Activated CD8-positive, alpha-beta memory T cell treated with anti-CD3 and anti-CD28 coated beads, Interleukin-2, amount 50 U/mL, for 4 hours (primary cell): ENCODE results near the gene ACAA1.
A peak's percentile ranks its signal among the peaks of the same experiment; 100 is the strongest.

Source experiments
- DNase-seq: peaks from one replicate; pipeline ENCODE4 v3.0.0-alpha.2; 2020

The ACAA1 gene

GRCh38 chr3:38133557-38134405 lies 3.1 kb downstream of the ACAA1 start:
- no peak for DNase-seq

DNA sequence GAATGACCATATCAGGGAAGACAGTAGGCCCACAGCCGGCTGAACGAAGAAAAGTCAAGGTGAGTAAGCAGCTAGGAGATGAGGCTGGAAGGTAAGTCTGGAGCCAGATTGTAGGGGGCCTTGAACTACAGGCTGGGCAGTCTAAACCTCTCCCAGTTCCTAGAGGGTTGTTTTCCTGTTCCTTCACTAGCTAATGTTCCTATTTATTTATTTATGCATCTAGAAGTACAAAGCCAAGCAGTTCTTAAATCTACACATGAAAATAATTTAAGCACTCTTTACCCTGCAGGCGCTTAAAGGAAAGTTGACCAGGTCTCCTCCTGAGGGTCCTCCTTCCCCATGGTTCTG lies 3.7 kb downstream of the ACAA1 start:
- no peak for DNase-seq

DNA sequence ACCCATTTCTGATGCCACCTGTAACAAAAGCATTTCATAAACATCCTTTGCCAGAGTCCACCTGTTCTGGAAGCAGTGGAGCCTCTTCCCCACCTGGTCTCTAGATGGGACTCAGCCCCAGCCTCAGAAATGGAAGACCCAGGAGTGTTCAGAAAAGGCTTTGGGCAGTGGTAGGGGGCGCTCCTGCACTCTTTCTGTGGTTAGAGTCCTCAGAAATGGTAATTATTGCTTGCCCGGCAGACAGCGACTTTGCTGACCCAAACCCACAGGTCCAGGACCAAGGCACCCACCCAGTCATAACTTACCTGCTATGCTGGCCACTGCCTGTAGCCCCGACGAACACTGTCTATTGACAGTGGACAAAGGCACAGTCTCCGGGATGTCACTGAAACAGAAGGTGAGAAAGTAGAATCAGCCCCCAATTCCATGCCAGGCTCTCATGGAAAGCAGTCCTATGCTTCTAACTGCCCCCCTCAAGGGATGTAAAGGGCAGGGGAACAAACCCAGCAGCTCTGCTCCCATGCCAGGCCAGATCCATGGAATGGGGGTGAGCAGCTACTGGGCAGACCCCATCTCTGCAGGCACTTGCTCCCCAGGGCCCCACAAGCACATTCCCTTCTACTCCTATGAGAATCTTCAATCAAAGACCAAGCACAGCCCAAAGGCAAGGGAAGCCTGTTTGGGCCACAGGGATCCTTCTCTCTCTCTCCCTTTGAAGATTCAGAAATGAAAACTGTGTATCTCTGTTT lies 5.1 kb downstream of the ACAA1 start:
- DNase-seq: no peak

GRCh38 chr3:38130631-38131065 lies 6.3 kb downstream of the ACAA1 start:
- DNase-seq: no peak

DNA sequence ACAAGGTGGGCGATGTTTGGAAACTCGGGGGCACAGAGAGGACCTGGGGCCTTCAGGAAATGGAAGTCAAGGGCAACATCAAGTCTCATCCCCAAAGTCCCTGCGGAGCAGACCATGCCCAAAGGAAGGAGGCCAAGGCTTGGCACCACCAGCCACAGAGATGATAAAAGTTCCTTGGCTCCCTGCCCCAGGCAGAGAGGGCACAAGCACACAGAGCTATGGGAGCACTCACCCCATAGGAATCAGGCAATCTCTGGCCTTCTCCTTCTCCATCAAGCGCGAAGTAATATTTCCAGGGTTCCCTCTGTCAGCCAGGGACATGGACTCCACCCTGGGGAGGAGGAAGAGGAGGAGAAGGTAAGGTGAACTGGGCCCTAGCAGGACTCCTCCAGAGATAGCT lies 7.9 kb downstream of the ACAA1 start:
- no peak for DNase-seq

DNA sequence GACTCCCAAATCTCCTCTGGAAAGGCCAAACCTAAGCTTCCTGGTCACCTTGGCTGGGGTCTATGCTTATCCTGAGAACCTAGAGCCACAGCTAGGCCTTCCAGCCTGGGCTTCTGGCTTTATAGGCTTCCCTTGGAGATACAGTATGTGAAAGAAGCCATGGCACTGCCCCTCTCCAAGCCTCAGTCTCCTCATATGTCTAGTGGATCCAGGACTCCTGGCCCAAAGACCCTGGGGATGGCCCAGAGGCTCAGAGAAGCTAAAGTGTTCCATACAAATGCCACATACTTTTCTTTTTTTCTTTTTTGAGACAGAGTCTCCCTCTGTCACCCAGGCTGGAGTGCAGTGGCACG lies 8.6 kb downstream of the ACAA1 start:
- DNase-seq: no peak

GRCh38 chr3:38127611-38128302 lies 9.2 kb downstream of the ACAA1 start:
- no peak for DNase-seq

DNA sequence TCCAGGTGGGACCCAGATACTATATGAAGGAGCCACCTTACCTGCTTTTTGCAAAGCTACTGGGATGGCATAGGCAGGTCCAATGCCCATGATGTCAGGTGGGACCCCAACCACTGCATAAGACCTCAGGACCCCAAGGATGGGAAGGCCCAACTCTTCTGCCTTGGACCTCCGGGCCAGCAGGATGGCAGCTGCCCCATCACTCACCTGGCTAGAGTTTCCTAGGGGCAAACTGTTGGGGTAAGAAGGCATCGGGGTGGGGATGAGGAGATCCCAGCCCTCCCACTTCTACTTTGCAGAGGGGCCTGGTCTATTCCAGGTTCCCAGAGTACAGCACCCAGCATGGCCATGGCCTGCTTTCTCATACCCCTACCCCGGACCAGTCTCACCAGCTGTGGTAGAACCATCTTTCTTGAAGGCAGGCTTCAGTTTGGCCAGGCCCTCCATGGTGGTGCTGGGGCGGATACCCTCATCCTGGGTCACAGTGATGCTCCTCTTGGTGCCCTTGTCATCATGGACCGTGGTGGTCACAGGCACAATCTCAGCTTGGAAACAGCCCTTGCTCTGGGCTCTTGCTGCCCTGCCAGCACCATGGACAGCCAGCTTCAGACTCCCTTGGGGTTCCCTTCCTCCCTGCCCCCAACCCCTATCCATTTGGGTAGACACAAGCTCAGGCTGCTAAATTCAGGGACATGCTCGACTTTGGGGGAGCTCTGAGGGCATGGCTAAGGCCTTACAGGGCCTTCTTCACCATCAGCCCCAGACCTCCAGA lies 10.6 kb downstream of the ACAA1 start:
- no peak for DNase-seq

GRCh38 chr3:38125305-38126120 lies 11.4 kb downstream of the ACAA1 start:
- DNase-seq: no peak

DNA sequence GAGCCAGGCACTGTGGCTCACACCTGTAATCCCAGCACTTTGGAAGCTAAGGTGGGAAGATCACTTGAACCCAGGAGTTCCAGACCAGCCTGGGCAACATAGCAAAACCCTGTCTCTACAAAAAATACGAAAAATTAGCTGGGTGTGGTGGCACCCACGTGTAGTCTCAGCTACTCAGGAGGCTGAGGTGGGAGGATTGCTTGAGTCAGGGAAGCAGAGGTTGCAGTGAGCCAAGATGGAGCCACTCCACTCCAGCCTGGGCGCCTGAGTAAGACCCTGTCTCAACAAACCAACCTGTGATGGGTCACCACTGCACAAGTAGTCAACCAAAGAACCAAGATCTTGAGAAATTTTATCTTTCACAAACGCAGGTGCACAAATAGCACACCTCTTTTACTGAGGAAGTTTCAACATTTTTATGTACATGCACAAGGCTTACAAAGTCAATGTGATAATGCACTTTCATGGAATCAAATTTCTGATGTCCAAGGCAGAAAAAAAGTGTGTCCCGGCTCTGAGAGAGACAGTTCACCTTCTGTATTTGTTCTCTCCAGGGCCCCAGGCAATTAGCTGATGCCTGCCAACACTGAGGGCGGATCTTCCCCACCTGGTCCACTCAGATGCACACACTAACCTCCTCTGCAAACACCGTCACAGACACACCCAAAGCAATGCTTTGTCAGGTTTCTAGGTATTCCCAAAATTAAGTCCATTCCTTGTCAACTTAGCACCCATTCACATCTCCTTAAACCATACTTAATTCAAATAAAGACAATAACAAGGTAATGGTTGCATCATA lies 12.4 kb downstream of the ACAA1 start:
- no peak for DNase-seq

- no peak for DNase-seq
These were observed 14.1 kb downstream of the ACAA1 start for GRCh38 chr3:38122712-38123290.

GRCh38 chr3:38121832-38122461 lies 15.0 kb downstream of the ACAA1 start:
- no peak for DNase-seq

DNA sequence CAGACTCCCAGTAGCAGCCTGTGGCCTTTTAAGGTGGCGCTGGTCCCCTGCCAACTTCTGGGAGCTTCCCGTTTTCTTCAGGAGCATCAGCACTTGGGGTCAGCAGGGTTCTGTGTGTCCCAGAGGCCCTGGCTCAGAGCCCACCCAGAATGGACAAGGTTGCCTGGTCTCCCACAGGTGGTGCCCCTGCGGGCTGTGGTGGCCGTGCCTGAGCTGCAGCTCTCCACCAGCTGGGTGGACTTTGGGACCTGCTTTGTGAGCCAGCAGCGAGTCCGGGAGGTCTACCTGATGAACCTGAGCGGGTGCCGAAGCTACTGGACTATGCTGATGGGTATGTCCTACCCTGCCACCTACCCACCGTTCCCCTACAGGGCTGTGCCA lies 15.5 kb downstream of the ACAA1 start:
- no peak for DNase-seq

DNA sequence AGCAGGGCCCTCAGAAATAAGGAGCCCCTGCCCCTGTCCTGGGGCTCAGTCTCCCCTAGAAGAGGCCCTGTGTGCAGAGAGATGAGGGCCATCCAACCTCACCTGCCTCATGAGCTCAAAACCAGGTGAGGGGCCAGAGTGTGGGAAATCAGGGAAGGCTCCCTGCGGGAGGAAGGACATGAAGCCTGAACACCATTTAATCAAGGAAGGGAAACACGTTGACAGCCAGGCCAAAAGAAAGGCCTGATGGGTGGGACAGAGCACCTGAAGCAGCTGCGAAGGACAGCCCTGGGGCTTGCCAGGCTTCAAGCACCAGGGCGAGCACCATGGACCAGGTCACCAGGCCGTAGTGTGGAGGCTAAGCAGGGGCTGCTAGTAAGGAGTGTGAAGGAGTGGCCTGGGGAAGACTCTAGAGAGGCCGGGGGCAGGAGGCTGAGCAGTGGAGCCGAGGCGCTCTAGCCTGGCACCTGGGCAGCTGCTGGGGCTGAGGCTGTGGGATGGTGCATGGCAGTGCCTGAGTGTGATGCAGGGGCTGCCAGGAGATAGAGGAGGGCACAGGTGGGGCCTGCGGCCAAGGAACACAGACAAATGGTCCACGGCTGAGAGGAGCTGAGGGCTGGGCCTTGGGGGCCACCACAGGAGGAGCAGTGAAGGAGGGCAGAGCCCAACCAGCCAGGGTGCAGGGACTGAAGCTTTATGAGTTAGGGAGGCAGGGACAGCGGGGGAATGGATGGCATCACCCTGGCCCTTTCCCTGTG lies 16.1 kb downstream of the ACAA1 start:
- DNase-seq: no peak

DNA sequence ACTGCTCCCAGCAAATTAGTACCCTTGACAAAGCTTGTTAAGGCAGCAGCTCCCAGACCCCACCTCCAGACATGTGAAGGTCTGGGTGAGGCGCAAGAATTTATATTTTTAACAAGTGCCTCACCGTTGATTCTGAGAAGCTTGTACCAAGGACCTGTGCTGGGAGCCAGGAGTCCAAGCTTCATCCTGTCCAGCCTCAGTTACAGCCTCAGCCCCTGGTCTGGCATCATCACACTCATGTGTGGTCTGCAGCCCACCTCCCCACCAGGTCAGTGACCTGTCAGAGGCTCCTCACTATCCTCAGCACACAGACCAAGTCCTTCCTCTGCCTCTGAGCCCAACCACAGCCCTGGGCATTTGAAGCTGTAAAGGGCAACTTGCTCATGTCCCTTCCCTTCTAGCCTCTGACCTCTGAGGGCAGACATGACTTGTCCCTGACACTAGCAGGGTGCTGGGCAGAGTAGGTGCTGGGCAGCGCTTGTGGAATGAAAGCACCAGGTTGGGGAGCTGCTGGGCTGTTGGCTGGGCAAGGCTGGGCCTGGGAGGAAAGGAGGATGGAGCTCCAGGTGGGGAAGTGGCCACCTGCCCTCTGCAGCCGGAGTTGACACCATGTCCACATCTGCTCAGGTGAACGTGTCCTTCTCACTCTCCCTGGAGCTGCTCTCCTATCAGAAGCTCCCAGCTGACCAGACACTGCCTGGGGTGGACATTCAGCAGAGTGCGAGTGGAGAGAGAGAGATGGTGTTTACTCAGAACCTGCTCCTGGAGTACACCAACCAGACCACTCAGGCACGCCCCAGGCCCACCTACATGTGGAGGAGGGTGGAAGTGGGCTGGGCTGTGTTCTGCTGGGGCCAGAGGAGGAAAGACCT lies 16.9 kb downstream of the ACAA1 start:
- peak; percentile 8 for DNase-seq

- peak; percentile 7 for DNase-seq
These were observed 17.7 kb downstream of the ACAA1 start for GRCh38 chr3:38119248-38119544.

GRCh38 chr3:38118421-38119247 lies 18.3 kb downstream of the ACAA1 start:
- peak; percentile 7 for DNase-seq
